SK-N-SH (cell line): Measurements from ENCODE around the gene THUMPD3.

Source experiments
- CTCF ChIP-seq: fragments of 200-600 bp; sonication (generic); IDR thresholded peaks from 2 replicates; pipeline ENCODE4 v1.6.1; 2017; ENCODE audit warnings: antibody characterized with exemption, mild to moderate bottlenecking, moderate library complexity
- EP300 ChIP-seq, 2 experiments: IDR thresholded peaks; 2 replicates each; pipeline versions ENCODE4 v1.4.0 to v1.6.1; 2012; ENCODE audit warnings: borderline replicate concordance in 1 of 2, low read depth in 1 of 2, low read length in 1 of 2
- EZH2phosphoT487 ChIP-seq: fragments of 200-600 bp; sonication (generic); IDR thresholded peaks from 2 replicates; pipeline ENCODE4 v1.6.1; 2017; ENCODE audit warnings: low read depth, mixed run types, mild to moderate bottlenecking, antibody characterized with exemption, moderate library complexity, borderline replicate concordance
- GATA2 ChIP-seq: sonication (generic); formaldehyde crosslinking; IDR thresholded peaks from 2 replicates; pipeline ENCODE4 v1.5.0; 2020; ENCODE audit warnings: mild to moderate bottlenecking, missing genetic modification reagents
- MAX ChIP-seq: IDR thresholded peaks from 2 replicates; pipeline ENCODE4 v1.4.0; 2012; ENCODE audit warnings: low read depth
- POLR2AphosphoS5 ChIP-seq: IDR thresholded peaks from 2 replicates; pipeline ENCODE4 v1.6.1; 2012; ENCODE audit warnings: low read depth, low read length
- RFX5 ChIP-seq: IDR thresholded peaks from 2 replicates; pipeline ENCODE4 v1.6.1; 2012; ENCODE audit warnings: mild to moderate bottlenecking, improper control_type of control experiment, low read length
- SIN3A ChIP-seq: IDR thresholded peaks from 2 replicates; pipeline ENCODE4 v1.6.1; 2012; ENCODE audit warnings: low read depth, mild to moderate bottlenecking, low read length, moderate library complexity, borderline replicate concordance
- SMC3 ChIP-seq: IDR thresholded peaks from 2 replicates; pipeline ENCODE4 v1.6.1; 2012; ENCODE audit warnings: low read depth, low read length, improper control_type of control experiment
- TAF1 ChIP-seq: IDR thresholded peaks from 2 replicates; pipeline ENCODE4 v1.6.1; 2012; ENCODE audit warnings: low read depth, mild to moderate bottlenecking, low read length, moderate library complexity, borderline replicate concordance
- YY1 ChIP-seq: IDR thresholded peaks from 2 replicates; pipeline ENCODE4 v1.4.0; 2012; ENCODE audit warnings: low read depth, mild to moderate bottlenecking

- TF ChIP-seq CTCF (no peak), TAF1 (no peak), GATA2 (CRISPR knock-in tag) (no peak), POLR2AphosphoS5 (no peak), MAX (no peak), SIN3A (no peak), EP300 (IDR thresholded peaks at IDR 0.05; ENCODE audit: borderline replicate concordance in 1 of 2, low read depth in 1 of 2, low read length in 1 of 2) (no peak), EZH2phosphoT487 (no peak), RFX5 (no peak), YY1 (no peak), SMC3 (no peak)
Measured at GRCh38 chr3:9412293-9412692, 49.4 kb downstream of the THUMPD3 start.
